Activated CD4-positive, alpha-beta T cell treated with anti-CD3 and anti-CD28 coated beads, Interleukin-2, amount 10 ng/mL, durations not matched to agents 24 days and 14 days (primary cell): ENCODE data around the gene IARS1. TPM values are rescaled to one million over a fixed set of nuclear protein-coding genes. Genes with fewer than 3 reads are reported as not detected.

ENCODE experiments used
- DNase-seq: peaks from one replicate; pipeline ENCODE4 v3.0.0; 2022
- H3K27ac Mint-ChIP-seq: one replicate; pipeline ENCODE4 v1.8.0; 2022; ENCODE audit warnings: mild to moderate bottlenecking, mixed read lengths
- H3K27me3 Mint-ChIP-seq: one replicate; pipeline ENCODE4 v1.8.0; 2022; ENCODE audit warnings: mixed read lengths
- H3K36me3 Mint-ChIP-seq: one replicate; pipeline ENCODE4 v1.8.0; 2022; ENCODE audit warnings: low read depth, mild to moderate bottlenecking, mixed read lengths
- H3K4me1 Mint-ChIP-seq: one replicate; pipeline ENCODE4 v1.8.0; 2021; ENCODE audit warnings: mixed read lengths
- H3K4me3 Mint-ChIP-seq: one replicate; pipeline ENCODE4 v1.8.0; 2022; ENCODE audit warnings: mild to moderate bottlenecking, moderate library complexity, mixed read lengths
- H3K9me3 Mint-ChIP-seq: one replicate; pipeline ENCODE4 v1.8.0; 2021; ENCODE audit warnings: mixed read lengths
- intact Hi-C: fragments of 100-400 bp; cut with micrococcal nuclease; formaldehyde crosslinking; loops from one replicate; pipeline ENCODE4 v1.15.1; 2023
- total RNA-seq: library from RNA; stranded (reverse); gene quantifications from 2 replicates; pipeline ENCODE4 v1.2.3, GENCODE V29; 2022

IARS1 gene
- total RNA-seq, 1 donor from 2014 or later = 234 TPM

- intact Hi-C loops = loop anchor here (5.0 to 10.0 kb wide), 2 partner anchors 344 to 1876 kb away; no protein-coding TSS in a partner anchor
- H3K4me1 Mint-ChIP-seq = peaks cover 45% of the 10 kb centered on the region
- peaks cover 62% of the 10 kb centered on the region for H3K36me3 Mint-ChIP-seq
- no peaks in the 10 kb centered on the region for H3K9me3 Mint-ChIP-seq
- no peaks in the 10 kb centered on the region for H3K27me3 Mint-ChIP-seq
- peak overlapping the region; percentile 88 for H3K4me3 Mint-ChIP-seq
- no peak for DNase-seq
- peak overlapping the region; percentile 59 for H3K27ac Mint-ChIP-seq
Measured at GRCh38 chr9:92290785-92291429, 2.6 kb downstream of the IARS1 start.

DNA sequence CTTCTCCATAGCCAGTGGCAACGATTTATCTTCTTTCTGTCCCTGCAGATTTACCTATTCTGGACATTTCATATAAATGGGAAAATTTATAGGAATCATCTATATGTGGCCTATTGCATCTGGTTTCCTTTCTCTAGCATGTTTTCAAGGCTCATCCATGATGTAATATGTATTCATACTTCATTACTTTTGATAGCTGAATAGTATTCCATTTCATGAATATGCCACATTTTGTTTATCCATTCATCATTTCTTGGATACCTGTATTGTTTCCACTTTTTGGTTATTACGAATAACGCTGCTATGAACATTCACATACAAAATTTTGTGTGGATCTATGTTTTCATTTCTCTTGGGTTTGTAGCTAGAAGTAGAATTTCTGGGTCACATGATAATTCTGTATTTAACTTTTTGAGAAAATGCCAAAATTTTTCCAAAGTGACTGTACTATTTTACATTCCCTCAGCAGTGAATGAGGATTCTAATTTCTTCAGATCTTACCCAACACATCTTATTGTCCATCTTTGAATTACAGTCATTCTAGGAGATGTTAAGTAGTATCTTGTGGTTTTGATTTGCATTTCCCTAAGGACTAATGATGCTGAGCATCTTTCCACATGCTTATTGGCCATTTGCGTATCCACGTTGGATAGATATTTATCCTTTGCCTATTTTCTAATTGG, 3.6 kb downstream of the IARS1 start:
- intact Hi-C loops = loop anchor here (5.0 to 10.0 kb wide), 3 partner anchors 38 to 1877 kb away; no protein-coding TSS in a partner anchor
- Mint-ChIP-seq H3K27me3 (no peaks in the 10 kb centered on the region), H3K9me3 (no peaks in the 10 kb centered on the region), H3K27ac (no peak overlapping the region), H3K4me1 (peaks cover 45% of the 10 kb centered on the region), H3K36me3 (peaks cover 69% of the 10 kb centered on the region), H3K4me3 (no peak overlapping the region)
- no peak for DNase-seq

- H3K4me1 Mint-ChIP-seq = peaks cover 25% of the 10 kb centered on the region
- intact Hi-C loops = no loop called here
- H3K27me3 Mint-ChIP-seq = no peaks in the 10 kb centered on the region
- H3K4me3 Mint-ChIP-seq = no peak overlapping the region
- H3K9me3 Mint-ChIP-seq = no peaks in the 10 kb centered on the region
- DNase-seq = no peak
- H3K36me3 Mint-ChIP-seq = peaks cover 72% of the 10 kb centered on the region
- peak overlapping the region; percentile 1 for H3K27ac Mint-ChIP-seq
Measured at GRCh38 chr9:92279302-92279701, 14.2 kb downstream of the IARS1 start.

DNA sequence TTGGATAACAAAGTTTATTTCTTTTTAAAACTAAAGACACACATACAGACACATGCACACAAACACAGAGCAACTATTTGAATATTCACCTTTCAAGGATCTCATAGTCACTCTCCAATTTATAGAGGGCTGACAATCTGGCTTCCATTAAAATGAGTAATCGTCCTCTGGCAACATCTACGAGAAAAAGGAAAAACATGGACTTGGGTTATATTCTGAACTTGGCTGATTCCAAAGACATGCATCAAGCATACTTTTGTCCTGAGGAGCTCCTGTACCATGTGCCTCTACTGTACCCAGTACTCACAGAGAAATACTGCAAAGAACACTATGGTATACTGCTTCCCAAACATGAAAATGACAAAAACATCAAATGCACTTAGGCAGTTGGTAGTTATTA, 15.4 kb downstream of the IARS1 start:
- H3K4me3 Mint-ChIP-seq = no peak overlapping the region
- intact Hi-C loops = no loop called here
- H3K9me3 Mint-ChIP-seq = no peaks in the 10 kb centered on the region
- no peaks in the 10 kb centered on the region for H3K27me3 Mint-ChIP-seq
- H3K4me1 Mint-ChIP-seq = peaks cover 25% of the 10 kb centered on the region
- H3K27ac Mint-ChIP-seq = no peak overlapping the region
- no peak for DNase-seq
- H3K36me3 Mint-ChIP-seq = peaks cover 76% of the 10 kb centered on the region

- Mint-ChIP-seq H3K36me3 (peaks cover 80% of the 10 kb centered on the region), H3K4me3 (peak overlapping the region; percentile 75), H3K27ac (peak overlapping the region; percentile 87), H3K4me1 (peaks cover 20% of the 10 kb centered on the region), H3K9me3 (no peaks in the 10 kb centered on the region), H3K27me3 (no peaks in the 10 kb centered on the region)
- intact Hi-C loops = loop anchor here (2.0 kb wide), 1 partner anchor 16 kb away; the partner anchor contains the start of gene IARS1
- peak; percentile 58 for DNase-seq
Measured at GRCh38 chr9:92276331-92277032, 17.0 kb downstream of the IARS1 start.

DNA sequence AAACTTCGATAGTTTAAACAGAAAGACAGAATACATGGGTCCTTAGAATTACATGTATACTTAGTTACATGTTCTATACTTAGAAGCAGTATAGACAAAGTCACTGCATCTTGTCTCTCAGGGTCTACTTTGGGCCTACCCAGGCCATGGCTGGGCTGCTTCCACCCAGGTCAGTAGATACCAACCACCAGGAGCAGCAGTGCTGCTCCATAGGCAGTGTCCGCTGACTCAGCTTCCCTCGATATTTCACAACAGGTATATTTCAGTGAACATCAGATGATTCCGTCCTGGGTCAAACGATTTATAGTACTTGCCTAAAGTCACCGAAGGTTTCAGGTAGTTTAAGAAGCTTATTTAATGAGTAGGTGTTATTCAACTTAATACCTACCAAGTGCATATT, 18.0 kb downstream of the IARS1 start:
- intact Hi-C loops = no loop called here
- Mint-ChIP-seq H3K36me3 (peaks cover 80% of the 10 kb centered on the region), H3K4me3 (no peak overlapping the region), H3K4me1 (peaks cover 19% of the 10 kb centered on the region), H3K27me3 (no peaks in the 10 kb centered on the region), H3K9me3 (no peaks in the 10 kb centered on the region), H3K27ac (no peak overlapping the region)
- no peak for DNase-seq

- H3K4me1 Mint-ChIP-seq = no peaks in the 10 kb centered on the region
- no peaks in the 10 kb centered on the region for H3K9me3 Mint-ChIP-seq
- no peak for DNase-seq
- H3K27ac Mint-ChIP-seq = no peak overlapping the region
- peaks cover 76% of the 10 kb centered on the region for H3K36me3 Mint-ChIP-seq
- H3K27me3 Mint-ChIP-seq = no peaks in the 10 kb centered on the region
- intact Hi-C loops = no loop called here
- no peak overlapping the region for H3K4me3 Mint-ChIP-seq
Measured at GRCh38 chr9:92270511-92270910, 23.0 kb downstream of the IARS1 start.

- Mint-ChIP-seq H3K4me1 (no peaks in the 10 kb centered on the region), H3K36me3 (peaks cover 79% of the 10 kb centered on the region), H3K4me3 (no peak overlapping the region), H3K27ac (no peak overlapping the region), H3K27me3 (no peaks in the 10 kb centered on the region), H3K9me3 (no peaks in the 10 kb centered on the region)
- no peak for DNase-seq
- intact Hi-C loops = no loop called here
Measured at GRCh38 chr9:92266486-92266885, 27.0 kb downstream of the IARS1 start.

- H3K27ac Mint-ChIP-seq = no peak overlapping the region
- H3K27me3 Mint-ChIP-seq = no peaks in the 10 kb centered on the region
- H3K36me3 Mint-ChIP-seq = peaks cover 80% of the 10 kb centered on the region
- intact Hi-C loops = no loop called here
- H3K9me3 Mint-ChIP-seq = no peaks in the 10 kb centered on the region
- no peak overlapping the region for H3K4me3 Mint-ChIP-seq
- no peaks in the 10 kb centered on the region for H3K4me1 Mint-ChIP-seq
- no peak for DNase-seq
Measured at GRCh38 chr9:92265154-92265553, 28.3 kb downstream of the IARS1 start.

DNA sequence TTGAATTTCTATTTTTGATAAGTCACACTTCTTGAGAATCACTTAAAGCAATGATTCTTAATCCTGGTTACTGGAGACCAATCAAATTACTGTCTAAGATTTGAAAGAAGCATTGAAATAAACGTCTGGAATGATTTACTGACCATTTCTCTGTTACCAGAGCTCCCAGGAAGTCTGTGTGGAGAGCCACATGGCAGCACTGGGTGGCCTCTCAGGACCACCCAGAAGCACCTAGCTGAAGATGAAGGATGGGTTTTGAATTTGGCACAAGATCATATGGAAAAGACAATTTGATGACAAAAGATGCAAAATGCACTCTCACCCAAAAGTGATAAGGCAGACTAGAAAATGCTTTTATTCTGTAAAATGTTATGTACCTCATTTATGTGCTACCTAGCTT, 30.4 kb downstream of the IARS1 start:
- Mint-ChIP-seq H3K4me3 (no peak overlapping the region), H3K27ac (no peak overlapping the region), H3K27me3 (no peaks in the 10 kb centered on the region), H3K9me3 (no peaks in the 10 kb centered on the region), H3K36me3 (peaks cover 81% of the 10 kb centered on the region), H3K4me1 (no peaks in the 10 kb centered on the region)
- DNase-seq = no peak
- intact Hi-C loops = no loop called here

GRCh38 chr9:92257327-92257726, 36.2 kb downstream of the IARS1 start:
- H3K27me3 Mint-ChIP-seq = no peaks in the 10 kb centered on the region
- no peak for DNase-seq
- H3K27ac Mint-ChIP-seq = no peak overlapping the region
- H3K36me3 Mint-ChIP-seq = peaks cover 79% of the 10 kb centered on the region
- H3K9me3 Mint-ChIP-seq = no peaks in the 10 kb centered on the region
- no peak overlapping the region for H3K4me3 Mint-ChIP-seq
- intact Hi-C loops = no loop called here
- peaks cover 3% of the 10 kb centered on the region for H3K4me1 Mint-ChIP-seq

- no peak for DNase-seq
- Mint-ChIP-seq H3K27me3 (no peaks in the 10 kb centered on the region), H3K36me3 (peaks cover 82% of the 10 kb centered on the region), H3K4me1 (peaks cover 3% of the 10 kb centered on the region), H3K27ac (no peak overlapping the region), H3K4me3 (no peak overlapping the region), H3K9me3 (no peaks in the 10 kb centered on the region)
- intact Hi-C loops = loop anchor here (5.0 kb wide), 1 partner anchor 33 kb away; no protein-coding TSS in a partner anchor
Measured at GRCh38 chr9:92254381-92255337, 38.8 kb downstream of the IARS1 start.

GRCh38 chr9:92253656-92254055, 39.8 kb downstream of the IARS1 start:
- Mint-ChIP-seq H3K4me3 (no peak overlapping the region), H3K4me1 (peaks cover 3% of the 10 kb centered on the region), H3K9me3 (no peaks in the 10 kb centered on the region), H3K36me3 (peaks cover 80% of the 10 kb centered on the region), H3K27me3 (no peaks in the 10 kb centered on the region), H3K27ac (no peak overlapping the region)
- DNase-seq = no peak
- intact Hi-C loops = loop anchor here (5.0 kb wide), 1 partner anchor 34 kb away; no protein-coding TSS in a partner anchor
